GM19099 (cell line): ENCODE measurements around the gene UBR2.

Experiments
- POLR2A ChIP-seq: IDR thresholded peaks from 3 replicates; pipeline ENCODE4 v1.6.1; 2011; ENCODE audit warnings: low read depth; ENCODE audit not compliant: insufficient read length; ENCODE audit errors: extremely low read depth

The UBR2 gene

DNA sequence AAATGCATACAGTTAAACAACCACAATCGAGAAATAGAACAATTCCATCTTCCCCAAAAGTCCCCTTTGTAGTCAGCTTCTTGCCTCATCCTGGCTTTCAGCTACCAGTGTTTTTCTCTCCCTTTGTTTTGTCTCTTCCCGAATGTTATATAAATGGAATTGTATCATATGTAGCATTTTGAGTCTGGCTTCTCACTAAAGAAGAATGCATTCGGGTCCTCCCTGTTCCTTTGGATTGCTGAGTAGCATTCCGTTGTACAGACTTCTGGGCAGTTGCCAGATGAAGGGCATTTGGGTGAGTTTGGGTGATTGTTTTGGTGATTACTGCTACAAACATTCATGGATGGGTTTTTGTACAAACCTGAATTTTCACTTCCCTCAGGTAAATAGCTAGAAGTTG, 130.8 kb downstream of the UBR2 start:
- TF ChIP-seq POLR2A = no peak

DNA sequence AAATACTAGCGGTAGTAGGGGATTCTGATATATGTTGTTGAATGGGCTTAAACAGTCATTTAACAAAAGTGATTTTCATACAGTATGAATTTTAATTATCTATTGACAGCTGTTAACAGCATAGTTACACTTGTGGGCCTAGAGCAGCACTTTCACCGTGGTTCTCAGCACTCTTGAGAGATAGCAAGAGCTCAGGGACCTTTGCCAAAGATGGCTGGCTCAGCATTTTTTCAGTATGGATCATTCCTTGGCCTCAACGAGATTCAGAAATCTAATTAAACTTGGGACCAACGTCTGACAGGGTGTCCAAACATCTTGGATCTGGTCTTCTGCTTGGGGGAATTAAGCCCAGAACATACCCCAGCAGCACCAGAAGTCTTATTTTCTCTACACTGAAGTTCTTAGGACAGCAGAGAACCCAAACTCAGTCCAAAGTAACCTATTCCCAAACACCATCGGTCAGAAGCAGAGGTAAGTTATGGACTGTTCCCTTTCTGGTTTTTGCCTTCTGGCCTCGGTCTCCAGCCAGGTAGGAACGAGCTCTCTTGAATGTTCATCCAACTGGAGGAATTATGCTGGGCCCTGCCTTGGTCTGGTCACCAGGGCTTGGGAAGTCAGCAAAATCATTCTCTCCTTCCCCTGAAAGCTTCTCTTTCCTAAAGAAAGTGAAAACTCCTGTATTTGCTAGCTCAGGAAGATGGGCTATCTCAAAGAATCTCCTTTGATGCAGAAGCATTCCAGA, 132.9 kb downstream of the UBR2 start:
- no peak for TF ChIP-seq POLR2A

DNA sequence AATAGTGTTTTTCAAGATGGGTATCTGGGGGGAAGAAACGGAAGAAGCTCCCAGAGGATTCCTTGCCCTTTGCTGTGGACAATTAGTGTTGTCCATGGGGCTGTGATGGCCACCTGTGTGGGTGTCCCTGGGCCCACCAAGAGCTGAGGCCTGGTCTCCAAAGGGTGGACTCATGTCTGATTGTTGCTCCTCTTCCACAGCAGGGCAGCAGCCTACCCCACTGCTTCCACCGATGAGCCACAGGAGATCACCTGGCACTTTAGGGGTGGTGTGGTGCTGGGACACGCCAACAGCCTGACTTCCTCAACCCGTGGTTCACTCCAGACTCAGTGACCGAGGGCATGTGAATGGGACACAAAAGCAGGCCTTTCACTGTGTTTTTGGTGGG, 133.4 kb downstream of the UBR2 start:
- TF ChIP-seq POLR2A = no peak

DNA sequence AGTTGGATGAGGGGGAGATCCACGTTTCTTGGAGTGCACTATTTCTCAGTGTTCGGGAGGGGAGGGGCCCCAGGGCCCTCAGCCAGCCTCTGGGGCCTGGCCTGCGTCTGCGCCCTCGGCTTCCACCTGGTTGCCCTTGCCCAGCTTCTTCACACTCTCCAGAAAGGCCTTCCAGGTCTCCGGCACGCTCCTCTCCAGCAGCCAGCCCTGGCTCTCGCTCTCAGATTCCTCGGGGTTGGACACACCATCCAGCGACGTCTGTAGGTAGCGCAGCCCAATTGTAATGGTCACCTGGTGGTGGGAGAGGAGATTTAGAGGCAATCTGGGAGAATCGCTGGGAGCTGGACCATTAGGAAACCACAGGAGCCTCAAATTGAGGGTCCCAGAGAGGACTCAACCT, 134.4 kb downstream of the UBR2 start:
- TF ChIP-seq POLR2A = no peak

DNA sequence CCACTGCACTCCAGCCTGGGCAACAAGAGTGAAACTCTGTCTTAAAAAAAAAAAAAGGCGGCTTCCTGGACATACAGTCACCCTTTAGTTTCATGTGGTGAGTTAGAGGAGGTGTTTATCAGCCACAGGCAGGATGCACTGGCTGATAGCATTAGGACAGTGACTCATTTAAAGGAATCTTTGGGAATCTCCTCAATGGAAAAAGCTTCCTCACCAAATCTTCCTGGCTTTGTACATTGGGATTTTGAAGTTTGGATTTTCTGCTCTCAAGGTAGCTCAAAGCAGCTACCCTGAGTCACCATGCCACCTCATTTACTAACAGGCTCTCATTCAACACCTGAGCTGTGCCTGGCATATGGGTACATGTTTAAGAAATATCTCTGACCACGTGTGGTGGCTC, 138.4 kb downstream of the UBR2 start:
- no peak for TF ChIP-seq POLR2A

DNA sequence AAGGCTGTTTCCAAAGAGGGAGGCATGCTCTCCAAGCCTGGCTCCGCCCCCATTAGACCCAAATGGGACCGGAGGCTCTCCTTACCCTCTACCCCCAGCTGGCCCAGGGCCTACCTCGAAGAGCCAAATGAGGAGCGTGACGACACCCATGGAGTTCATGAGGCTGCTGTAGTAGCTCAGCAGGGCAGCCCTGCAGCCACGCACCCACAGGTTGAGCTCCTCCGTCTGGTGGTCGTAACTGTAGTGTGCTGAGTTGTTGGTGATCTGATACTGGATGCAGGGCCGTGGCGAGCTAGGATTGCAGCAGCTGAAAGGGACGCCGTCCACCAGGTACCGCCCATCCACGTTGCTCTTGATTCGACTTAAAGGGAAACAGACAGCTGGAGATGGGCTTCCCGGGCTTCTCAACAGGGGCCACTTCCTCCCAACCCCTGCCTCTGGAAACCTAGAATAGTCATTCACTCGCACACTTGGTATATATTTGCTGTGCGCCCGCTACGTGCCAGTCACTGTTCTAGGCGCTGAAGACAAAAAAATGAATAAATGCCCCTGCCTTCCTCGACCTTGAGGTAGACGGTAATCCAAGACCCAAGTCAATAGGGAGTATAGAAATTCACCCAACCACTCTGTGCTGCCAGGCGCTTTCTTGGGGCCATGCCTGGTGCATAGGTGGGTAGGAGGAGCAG, 140.6 kb downstream of the UBR2 start:
- no peak for TF ChIP-seq POLR2A

DNA sequence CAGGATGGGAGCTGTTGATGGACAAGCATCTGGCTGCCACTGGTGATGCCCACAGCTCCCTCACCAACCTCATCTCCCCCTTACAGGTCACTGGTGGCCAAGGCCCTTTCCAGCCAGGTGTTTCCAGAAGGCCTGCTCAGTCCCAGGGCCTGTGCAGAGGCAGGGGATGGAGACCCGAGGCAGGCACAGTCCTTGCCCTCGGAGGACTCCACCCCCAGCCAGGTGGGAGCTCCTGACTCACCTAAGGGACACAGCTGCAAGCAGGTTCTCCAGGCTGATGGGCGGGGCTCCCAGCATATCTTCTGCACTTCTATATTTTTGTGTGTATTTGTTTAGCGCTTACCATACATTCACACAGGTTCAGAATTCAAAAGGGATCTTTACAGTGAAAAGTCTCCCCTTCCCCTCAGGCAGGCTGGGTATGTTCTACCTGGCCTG, 141.1 kb downstream of the UBR2 start:
- no peak for TF ChIP-seq POLR2A

DNA sequence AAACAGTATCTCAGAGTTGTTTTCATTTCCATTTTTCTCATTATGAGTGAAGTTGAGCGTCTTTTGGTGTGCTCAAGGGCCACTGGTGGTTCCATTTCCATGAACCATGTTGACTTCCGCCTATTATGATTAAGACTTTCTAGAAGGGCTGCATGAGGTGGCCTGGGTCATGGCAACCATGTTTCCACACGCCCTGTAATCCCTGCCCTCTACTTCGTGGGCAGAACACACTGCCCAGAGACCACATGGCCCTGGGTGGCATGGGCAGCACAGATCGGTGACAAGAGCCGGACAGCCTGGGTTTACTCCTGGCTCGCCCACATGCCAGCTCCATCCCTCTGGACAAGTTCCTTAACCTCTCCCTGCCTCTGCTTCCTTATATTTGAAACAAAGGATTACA, 143.8 kb downstream of the UBR2 start:
- TF ChIP-seq POLR2A = no peak

DNA sequence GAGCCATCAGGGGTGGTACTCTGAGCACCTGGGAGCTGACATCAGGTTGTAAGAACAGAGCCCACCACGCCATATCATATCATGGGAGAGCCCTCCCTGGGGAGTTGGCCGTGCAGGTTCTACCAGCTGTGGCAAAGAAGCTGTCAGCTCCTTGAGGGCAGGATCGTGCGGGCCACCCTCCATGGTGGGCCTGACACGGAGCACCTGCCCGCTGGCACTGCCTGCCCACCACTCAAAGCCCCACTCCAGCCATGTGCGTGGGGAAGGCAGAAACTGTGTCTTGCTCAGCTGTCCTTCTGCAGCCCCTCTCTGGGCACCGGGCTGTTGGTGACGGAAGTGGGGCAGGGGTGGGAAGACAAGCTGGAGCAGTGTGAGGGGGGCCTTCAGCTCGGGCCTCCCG, 144.3 kb downstream of the UBR2 start:
- TF ChIP-seq POLR2A = no peak

DNA sequence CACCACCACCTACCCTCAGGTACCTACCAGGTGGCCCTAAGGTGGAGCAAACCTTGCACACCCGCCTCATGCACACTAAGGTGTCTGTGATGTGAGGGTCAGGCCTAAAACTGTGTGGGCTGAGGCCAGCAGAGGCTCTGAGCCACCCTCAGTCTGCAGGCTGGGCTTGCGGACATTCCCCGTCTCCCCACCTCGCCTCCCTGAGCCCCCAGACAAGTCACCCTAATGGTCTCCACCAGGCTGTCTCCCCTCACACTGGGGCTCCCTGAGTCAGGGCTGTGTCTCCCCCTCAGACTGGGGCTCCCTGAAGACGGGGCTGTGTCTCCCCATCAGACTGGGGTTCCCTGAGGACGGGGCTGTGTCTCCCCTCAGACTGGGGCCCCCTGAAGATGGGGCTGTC, 146.0 kb downstream of the UBR2 start:
- TF ChIP-seq POLR2A = no peak

DNA sequence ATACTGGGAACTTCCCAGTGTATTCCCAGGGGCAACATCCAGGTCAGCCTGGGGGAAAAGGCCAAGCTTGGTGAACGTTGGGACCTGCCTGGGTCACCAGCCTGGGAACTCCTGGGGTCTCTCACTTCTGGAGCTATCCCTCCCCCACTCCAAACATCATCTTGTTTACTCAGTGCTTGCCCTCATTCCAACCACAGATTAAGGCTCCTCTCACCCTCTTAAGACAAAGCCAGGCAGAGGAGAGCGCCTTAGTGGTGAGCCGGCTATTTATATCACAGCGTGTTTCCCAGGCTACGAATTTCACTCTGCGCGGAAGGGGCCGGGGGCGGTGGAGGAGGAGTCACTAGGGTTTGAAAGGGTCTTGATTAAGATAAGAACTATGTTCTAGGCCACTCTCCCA, 146.5 kb downstream of the UBR2 start:
- TF ChIP-seq POLR2A = no peak

DNA sequence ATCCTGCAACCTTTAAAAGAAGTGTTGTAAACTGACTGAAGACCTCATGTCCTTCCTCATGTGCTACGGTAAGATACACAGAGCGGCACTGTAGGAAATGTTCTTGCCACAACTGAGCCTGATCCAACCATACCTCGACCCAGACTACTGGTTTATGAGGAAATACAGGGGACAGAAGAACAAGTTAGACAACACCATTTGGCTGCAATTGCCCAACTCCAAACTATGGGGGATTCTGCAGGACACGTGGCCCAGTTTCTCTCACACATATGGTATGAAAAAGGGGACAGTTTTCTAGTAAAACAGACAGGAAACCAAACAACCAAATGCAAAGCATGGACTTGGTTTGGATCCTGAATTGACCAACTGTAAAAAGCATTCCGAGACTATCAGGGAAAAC, 148.1 kb downstream of the UBR2 start:
- TF ChIP-seq POLR2A = no peak

DNA sequence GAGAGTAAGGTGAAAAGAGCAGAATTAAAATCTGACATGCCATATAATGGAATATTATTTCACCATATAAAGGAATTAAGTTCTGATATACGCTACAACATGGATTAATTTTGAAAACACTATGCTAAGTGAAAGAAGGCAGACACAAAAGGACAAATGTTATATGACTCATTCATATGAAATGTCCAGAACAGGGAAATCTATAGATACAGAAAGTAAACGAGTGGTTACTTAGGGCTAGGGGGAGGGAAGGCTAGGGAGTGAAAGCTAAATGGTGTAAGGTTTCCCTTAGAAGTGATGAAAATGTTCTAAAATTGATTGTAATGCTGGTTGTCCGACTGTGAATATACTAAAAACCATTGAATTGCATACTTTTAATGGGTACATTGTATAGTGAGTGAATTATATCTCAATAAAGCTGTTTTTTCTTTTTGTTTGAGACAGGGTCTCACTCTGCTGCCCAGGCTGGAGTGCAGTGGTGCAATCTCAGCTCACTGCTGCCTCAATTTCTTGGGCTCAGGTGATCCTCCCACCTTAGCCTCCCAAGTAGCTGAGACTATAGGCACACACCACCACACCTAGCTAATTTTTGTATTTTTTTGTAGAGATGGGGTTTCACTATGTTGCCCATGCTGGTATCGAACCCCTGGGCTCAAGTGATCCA, 150.4 kb downstream of the UBR2 start:
- TF ChIP-seq POLR2A = no peak

DNA sequence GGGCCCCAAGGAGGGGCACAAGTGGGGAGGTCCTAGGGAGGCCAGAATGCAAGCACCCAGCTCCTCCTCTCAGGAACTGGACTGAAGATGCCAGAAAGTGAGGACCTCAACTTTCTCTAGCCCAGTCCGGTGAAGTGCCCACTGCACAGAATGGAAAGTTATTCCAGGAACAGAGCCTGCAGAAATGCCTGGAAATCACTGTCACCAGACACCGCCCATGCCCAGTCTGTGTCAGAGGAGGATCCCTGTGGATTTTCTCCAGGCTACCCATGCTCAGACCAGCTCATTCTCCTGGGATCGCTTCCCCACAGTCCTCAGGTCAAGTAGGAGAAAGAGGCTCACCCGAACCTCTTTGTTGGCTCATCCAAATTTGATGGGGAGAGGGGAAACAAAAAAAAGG, 152.0 kb downstream of the UBR2 start:
- TF ChIP-seq POLR2A = no peak

DNA sequence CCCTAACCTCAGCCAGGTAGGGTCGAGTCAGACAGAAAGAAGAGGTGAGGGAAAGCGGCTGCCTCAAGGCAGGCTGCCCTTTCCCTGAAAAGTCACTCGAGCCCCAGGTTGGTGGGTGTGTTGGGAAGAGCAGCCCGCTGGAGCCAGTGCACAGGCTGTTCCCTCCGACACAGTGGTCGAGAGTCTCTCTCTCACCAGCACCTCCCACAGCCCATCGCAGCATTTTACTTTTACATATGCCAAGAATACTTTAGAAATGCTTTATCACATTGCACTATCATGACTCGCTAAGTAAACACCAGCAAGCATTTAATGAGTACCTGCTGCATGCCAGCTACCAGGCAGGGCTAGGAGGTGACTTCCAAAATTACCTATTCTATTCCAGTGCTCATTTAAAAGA, 156.9 kb downstream of the UBR2 start:
- TF ChIP-seq POLR2A = no peak

DNA sequence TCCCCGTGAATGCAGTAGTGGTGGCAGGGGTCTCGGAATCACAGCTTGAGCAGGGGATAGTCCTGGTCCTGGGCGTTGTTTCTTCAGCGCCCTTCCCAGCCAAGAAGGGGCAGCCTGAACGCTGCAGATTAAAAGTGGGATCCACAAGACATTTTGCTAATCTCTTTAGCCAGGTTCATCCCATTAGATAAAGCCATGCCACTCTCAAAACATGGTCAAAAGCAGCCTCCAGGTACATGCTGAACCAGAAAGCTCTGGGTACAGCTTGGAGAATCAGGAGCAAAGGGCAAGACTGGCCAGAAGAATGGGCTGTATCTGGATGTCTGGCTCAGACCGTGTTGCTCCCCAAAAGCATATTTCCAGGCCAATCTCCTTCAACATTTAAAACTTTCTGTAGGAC, 158.7 kb downstream of the UBR2 start, which contains the start of gene PRPH2:
Gene PRPH2 (minus strand): TSS at position 101 of the 400 bp plus-strand sequence. CDS start 263 bp downstream, outside the sequence.
- no peak for TF ChIP-seq POLR2A
